GM12801 (cell line): ENCODE results near the gene TTC3.

ENCODE experiments used
- CTCF ChIP-seq: IDR thresholded peaks from one replicate; pipeline ENCODE4 v1.5.1; 2011; ENCODE audit warnings: control low read depth; ENCODE audit not compliant: insufficient read length; ENCODE audit errors: extremely low read depth

Gene TTC3

GRCh38 chr21:37219761-37220432 lies 146.8 kb downstream of the TTC3 start:
- TF ChIP-seq CTCF, result no peak

- TF ChIP-seq CTCF, result no peak
These were observed 147.5 kb downstream of the TTC3 start for GRCh38 chr21:37220433-37220980.

- TF ChIP-seq CTCF, result no peak
These were observed 148.1 kb downstream of the TTC3 start for GRCh38 chr21:37220981-37221664.

- no peak for TF ChIP-seq CTCF
These were observed 150.8 kb downstream of the TTC3 start for GRCh38 chr21:37223804-37224345.

- TF ChIP-seq CTCF, result no peak
These were observed 152.1 kb downstream of the TTC3 start for GRCh38 chr21:37224861-37225839.

GRCh38 chr21:37226041-37226920 lies 153.2 kb downstream of the TTC3 start:
- no peak for TF ChIP-seq CTCF
